ENCODE results near the gene OR10P1.
A peak's percentile ranks its signal among the peaks of the same experiment; 100 is the strongest.
"Not testable (repeated sequence)": the region's sequence is repeated elsewhere in the genome, so short reads cannot be mapped to it uniquely, and the experiment has no call there.

OR10P1 gene

GRCh38 chr12:55636853-55637252 lies at the start of gene OR10P1:
OR10P1 (plus strand) TSS chr12:55636892; CDS start chr12:55636892, 0 bp downstream.
- no peak for DNase-seq

- DNase-seq, result not testable (repeated sequence)
Observed at GRCh38 chr12:55590152-55590551, 46.5 kb upstream of the OR10P1 start.

GRCh38 chr12:55607821-55608594 lies 28.7 kb upstream of the OR10P1 start:
- DNase-seq, result no peak

- DNase-seq, result peak; percentile 7
Observed at GRCh38 chr12:55610598-55610997, 26.1 kb upstream of the OR10P1 start.

GRCh38 chr12:55612646-55613045 lies 24.0 kb upstream of the OR10P1 start:
- no peak for DNase-seq

- DNase-seq, result no peak
Observed at GRCh38 chr12:55614764-55615163, 21.9 kb upstream of the OR10P1 start.

GRCh38 chr12:55619354-55620138 lies 17.1 kb upstream of the OR10P1 start:
- DNase-seq, result peak; percentile 85

GRCh38 chr12:55624056-55624455 lies 12.6 kb upstream of the OR10P1 start:
- peak; percentile 62 for DNase-seq

GRCh38 chr12:55626154-55626553 lies 10.5 kb upstream of the OR10P1 start:
- no peak for DNase-seq

- peak; percentile 36 for DNase-seq
Observed at GRCh38 chr12:55629058-55629841, 7.4 kb upstream of the OR10P1 start.

GRCh38 chr12:55631056-55631455 lies 5.6 kb upstream of the OR10P1 start:
- no peak for DNase-seq

- no peak for DNase-seq
Observed at GRCh38 chr12:55631733-55632132, 5.0 kb upstream of the OR10P1 start.

- no peak for DNase-seq
Observed at GRCh38 chr12:55633151-55633550, 3.5 kb upstream of the OR10P1 start.

GRCh38 chr12:55636116-55636655 lies 506 bp upstream of the OR10P1 start:
- DNase-seq, result no peak

GRCh38 chr12:55637467-55637866 lies 775 bp downstream of the OR10P1 start:
- peak; percentile 47 for DNase-seq

GRCh38 chr12:55641595-55641994 lies 4.9 kb downstream of the OR10P1 start:
- no peak for DNase-seq

- no peak for DNase-seq
Observed at GRCh38 chr12:55642267-55642666, 5.6 kb downstream of the OR10P1 start.

GRCh38 chr12:55642669-55643068 lies 6.0 kb downstream of the OR10P1 start:
- no peak for DNase-seq

GRCh38 chr12:55644591-55644990 lies 7.9 kb downstream of the OR10P1 start:
- no peak for DNase-seq

- no peak for DNase-seq
Observed at GRCh38 chr12:55647027-55647426, 10.3 kb downstream of the OR10P1 start.

- not testable (repeated sequence) for DNase-seq
Observed at GRCh38 chr12:55650620-55651298, 14.1 kb downstream of the OR10P1 start.

- no peak for DNase-seq
Observed at GRCh38 chr12:55651299-55651683, 14.6 kb downstream of the OR10P1 start.
